K562 treated with DMSO at 1 percent for 24 hours (cell line): Measurements from ENCODE around the gene ZNF385C. TPM values are rescaled to one million over a fixed set of nuclear protein-coding genes. Genes with fewer than 3 reads are reported as not detected.

Experiments
- total RNA-seq: library from RNA; unstranded; fragments of 300-600 nt; gene quantifications from 2 replicates; pipeline ENCODE4 v1.2.3, GENCODE V29; 2022; ENCODE audit warnings: low read depth; ENCODE audit not compliant: insufficient read depth

Gene ZNF385C
- 1.1 and 1.4 TPM in 2 replicates for total RNA-seq

GRCh38 chr17:42097691-42098631, at the start of gene ZNF385C:
Gene ZNF385C, minus strand, starts transcription at chr17:42098473. Its CDS starts 35,417 bp downstream, at chr17:42063056.

GRCh38 chr17:42122371-42123303, 24.4 kb upstream of the ZNF385C start, which contains the start of gene HSPB9:
Gene HSPB9, plus strand, starts transcription at chr17:42122804. Its CDS starts 47 bp downstream, at chr17:42122851.

GRCh38 chr17:42120770-42121769, 22.8 kb upstream of the ZNF385C start, which contains the start of gene KAT2A:
Gene KAT2A, minus strand, starts transcription at chr17:42121367. Its CDS starts 63 bp downstream, at chr17:42121304.

GRCh38 chr17:42112552-42113176, 14.4 kb upstream of the ZNF385C start, which contains the start of gene DHX58:
Gene DHX58, minus strand, starts transcription at chr17:42112714. Its CDS starts 822 bp downstream, at chr17:42111892.

GRCh38 chr17:42050393-42051012, 47.8 kb downstream of the ZNF385C start, which contains the start of gene C17orf113:
Gene C17orf113, minus strand, starts transcription at chr17:42050601. Its CDS starts 7,225 bp downstream, at chr17:42043376.

GRCh38 chr17:42019509-42020404, 78.5 kb downstream of the ZNF385C start, which contains the start of gene NKIRAS2:
Gene NKIRAS2, plus strand, starts transcription at chr17:42020090. Its CDS starts 1,488 bp downstream, at chr17:42021578.

GRCh38 chr17:42016941-42017865, 81.1 kb downstream of the ZNF385C start, which contains the start of gene DNAJC7:
Gene DNAJC7, minus strand, starts transcription at chr17:42017439. Its CDS starts 23 bp downstream, at chr17:42017416.

Other genes starting within 250 kb of the ZNF385C start
- 5.4 and 5.8 TPM in 2 replicates for gene KLHL11, start 233.1 kb downstream of the ZNF385C start, total RNA-seq
- 124 and 134 TPM in 2 replicates for gene ACLY, start 179.5 kb downstream of the ZNF385C start, total RNA-seq
- 1.6 and 1.7 TPM in 2 replicates for gene ODAD4, start 167.9 kb downstream of the ZNF385C start, total RNA-seq
- gene CNP, start 131.7 kb downstream of the ZNF385C start, total RNA-seq: 47.2 and 50.6 TPM in 2 replicates
- gene DNAJC7, start 81.0 kb downstream of the ZNF385C start, total RNA-seq: 74.4 and 76.9 TPM in 2 replicates
- gene NKIRAS2, start 78.4 kb downstream of the ZNF385C start, total RNA-seq: 118 TPM in 2 replicates
- gene C17orf113, start 47.9 kb downstream of the ZNF385C start, total RNA-seq: 1.6 and 2.7 TPM in 2 replicates
- gene DHX58, start 14.2 kb upstream of the ZNF385C start, total RNA-seq: 6.9 and 12.6 TPM in 2 replicates
- gene KAT2A, start 22.9 kb upstream of the ZNF385C start, total RNA-seq: 25.5 and 30.0 TPM in 2 replicates
- gene HSPB9, start 24.3 kb upstream of the ZNF385C start, total RNA-seq: 0.23 and 0.79 TPM in 2 replicates
- gene RAB5C, start 56.5 kb upstream of the ZNF385C start, total RNA-seq: 167 and 173 TPM in 2 replicates
- 0.10 and 0.15 TPM in 2 replicates for gene KCNH4, start 82.7 kb upstream of the ZNF385C start, total RNA-seq
- gene HCRT, start 87.0 kb upstream of the ZNF385C start, total RNA-seq: not detected in 2 replicates
- 27.7 and 28.0 TPM in 2 replicates for gene GHDC, start 96.0 kb upstream of the ZNF385C start, total RNA-seq
- 68.1 and 71.7 TPM in 2 replicates for gene STAT5B, start 177.9 kb upstream of the ZNF385C start, total RNA-seq
- 115 and 116 TPM in 2 replicates for gene STAT5A, start 190.0 kb upstream of the ZNF385C start, total RNA-seq